Measurements from ENCODE around the gene FADS2. TPM values are rescaled to one million over a fixed set of nuclear protein-coding genes. Genes with fewer than 3 reads are reported as not detected.

The FADS2 gene
- total RNA-seq, 1 experiment from 2014 or later = 19.2 TPM

DNA sequence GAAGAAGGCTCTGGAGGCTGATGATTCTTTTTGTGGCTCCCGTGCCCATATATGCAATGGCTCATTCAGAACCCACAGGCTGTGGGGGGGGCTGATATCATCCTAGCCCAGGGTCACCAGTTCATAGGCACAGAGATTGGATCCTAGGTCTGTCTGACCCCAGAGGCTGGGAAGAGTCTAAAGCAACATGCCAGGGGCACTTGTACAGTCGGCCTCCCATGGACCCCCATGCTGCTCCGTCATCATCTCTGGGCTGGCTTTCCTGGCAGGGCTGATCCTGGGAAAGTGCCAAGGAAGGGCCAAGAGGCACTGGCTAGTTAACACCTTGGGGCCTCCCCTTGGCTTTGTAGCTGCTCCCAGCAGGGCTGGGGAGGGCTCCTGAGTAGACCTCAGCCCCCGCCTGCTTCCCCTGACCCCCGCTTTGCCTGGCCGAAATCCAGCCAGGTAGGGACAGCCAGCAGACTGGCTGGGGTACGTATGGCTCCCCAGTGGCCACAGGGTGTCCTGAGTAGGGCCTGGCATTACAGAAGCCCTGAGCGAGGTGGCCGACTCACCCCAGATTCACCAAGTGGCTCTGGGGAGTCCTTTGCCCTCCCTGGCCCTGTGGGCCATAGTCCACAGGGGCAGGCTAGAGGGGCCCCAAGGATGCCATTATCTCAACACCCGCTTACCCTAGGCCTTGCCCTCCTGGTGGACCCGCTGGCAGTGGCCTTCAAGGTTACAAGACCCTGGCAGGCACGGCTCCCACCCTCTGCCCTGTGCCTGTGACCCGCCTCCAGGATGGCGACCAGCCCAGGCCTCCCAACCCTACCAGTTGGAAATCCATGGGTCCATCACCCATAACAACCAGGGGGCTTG is 40.7 kb downstream of the FADS2 start:
- no peak for DNase-seq
- H3K36me3 Mint-ChIP-seq (ENCODE audit: insufficient read depth, unreplicated experiment) = no peaks in the 10 kb centered on the region
- H3K27me3 Mint-ChIP-seq (ENCODE audit: unreplicated experiment) = no peaks in the 10 kb centered on the region
- peaks cover 8% of the 10 kb centered on the region for H3K4me1 Mint-ChIP-seq (ENCODE audit: low read depth, unreplicated experiment)
- no peak for TF ChIP-seq CTCF (IDR thresholded peaks at IDR 0.05; ENCODE audit: unreplicated experiment)
- no peaks in the 10 kb centered on the region for H3K9me3 Mint-ChIP-seq (ENCODE audit: low read depth, unreplicated experiment)
- H3K27ac Mint-ChIP-seq (ENCODE audit: unreplicated experiment) = no peak overlapping the region
- no TSS peak for BruUV-seq (replicated peaks)
- no peak overlapping the region for H3K4me3 Mint-ChIP-seq (ENCODE audit: low read depth, unreplicated experiment)
- CTCF ChIA-PET = no interaction called here
- intact Hi-C loops (cut with micrococcal nuclease; ENCODE audit: unreplicated experiment) = no loop called here

DNA sequence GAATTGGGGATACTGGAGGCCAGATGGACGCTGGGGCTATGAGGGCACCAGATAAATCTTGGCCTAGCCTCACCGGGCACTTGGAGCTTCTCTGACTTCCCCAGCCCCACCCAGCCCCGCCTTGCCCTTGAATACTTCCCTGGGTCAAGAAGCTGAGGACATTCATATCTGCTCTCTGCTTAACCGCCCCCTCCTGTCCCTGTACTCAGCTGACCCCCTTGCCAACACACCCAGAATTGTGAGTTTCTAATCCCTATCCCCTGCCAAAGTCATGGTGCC is 41.3 kb downstream of the FADS2 start:
- no peak for DNase-seq
- no TSS peak for BruUV-seq (replicated peaks)
- Mint-ChIP-seq H3K36me3 (ENCODE audit: insufficient read depth, unreplicated experiment) (no peaks in the 10 kb centered on the region), H3K27me3 (ENCODE audit: unreplicated experiment) (no peaks in the 10 kb centered on the region), H3K9me3 (ENCODE audit: low read depth, unreplicated experiment) (no peaks in the 10 kb centered on the region), H3K4me1 (ENCODE audit: low read depth, unreplicated experiment) (peaks cover 8% of the 10 kb centered on the region), H3K27ac (ENCODE audit: unreplicated experiment) (no peak overlapping the region), H3K4me3 (ENCODE audit: low read depth, unreplicated experiment) (no peak overlapping the region)
- intact Hi-C loops (cut with micrococcal nuclease; ENCODE audit: unreplicated experiment) = no loop called here
- CTCF ChIA-PET = no interaction called here
- TF ChIP-seq CTCF (IDR thresholded peaks at IDR 0.05; ENCODE audit: unreplicated experiment) = no peak

- Mint-ChIP-seq H3K27me3 (ENCODE audit: unreplicated experiment) (no peaks in the 10 kb centered on the region), H3K4me1 (ENCODE audit: low read depth, unreplicated experiment) (peaks cover 8% of the 10 kb centered on the region), H3K4me3 (ENCODE audit: low read depth, unreplicated experiment) (no peak overlapping the region), H3K9me3 (ENCODE audit: low read depth, unreplicated experiment) (no peaks in the 10 kb centered on the region), H3K27ac (ENCODE audit: unreplicated experiment) (no peak overlapping the region), H3K36me3 (ENCODE audit: insufficient read depth, unreplicated experiment) (no peaks in the 10 kb centered on the region)
- CTCF ChIA-PET = interaction anchor here (1.0 to 1.4 kb wide), 2 partner anchors 28 to 238 kb away, joined by 6 to 9 read pairs; no protein-coding TSS in a partner anchor
- intact Hi-C loops (cut with micrococcal nuclease; ENCODE audit: unreplicated experiment) = no loop called here
- BruUV-seq (replicated peaks) = no TSS peak
- no peak for TF ChIP-seq CTCF (IDR thresholded peaks at IDR 0.05; ENCODE audit: unreplicated experiment)
- DNase-seq = no peak
These were observed 41.8 kb downstream of the FADS2 start for GRCh38 chr11:61869708-61870451.

GRCh38 chr11:61870541-61871031 is 42.5 kb downstream of the FADS2 start:
- intact Hi-C loops (cut with micrococcal nuclease; ENCODE audit: unreplicated experiment) = loop anchor here (1.0 kb wide), 1 partner anchor 212 kb away; no protein-coding TSS in a partner anchor
- no TSS peak for BruUV-seq (replicated peaks)
- H3K27me3 Mint-ChIP-seq (ENCODE audit: unreplicated experiment) = no peaks in the 10 kb centered on the region
- no peaks in the 10 kb centered on the region for H3K36me3 Mint-ChIP-seq (ENCODE audit: insufficient read depth, unreplicated experiment)
- CTCF ChIA-PET = interaction anchor here (0.6 to 1.4 kb wide), 7 partner anchors 27 to 238 kb away, joined by 3 to 9 read pairs (median 3); no protein-coding TSS in a partner anchor
- H3K4me1 Mint-ChIP-seq (ENCODE audit: low read depth, unreplicated experiment) = peaks cover 8% of the 10 kb centered on the region
- TF ChIP-seq CTCF (IDR thresholded peaks at IDR 0.05; ENCODE audit: unreplicated experiment) = no peak
- no peak for DNase-seq
- H3K4me3 Mint-ChIP-seq (ENCODE audit: low read depth, unreplicated experiment) = no peak overlapping the region
- no peaks in the 10 kb centered on the region for H3K9me3 Mint-ChIP-seq (ENCODE audit: low read depth, unreplicated experiment)
- H3K27ac Mint-ChIP-seq (ENCODE audit: unreplicated experiment) = no peak overlapping the region

All from Calu3 (cell line).